Neural cell (in vitro differentiated cells): ENCODE data around the gene YIF1B.

Experiments
- CTCF ChIP-seq: fragments of 450-650 bp; IDR thresholded peaks from 2 replicates; pipeline ENCODE4 v1.5.1; 2014; ENCODE audit warnings: antibody characterized with exemption, mild to moderate bottlenecking, moderate library complexity; ENCODE audit not compliant: poor library complexity, severe bottlenecking
- EZH2 ChIP-seq: fragments of 200-600, 300-800 bp; shearing (Covaris generic), sonication (generic); IDR thresholded peaks from 2 replicates; pipeline ENCODE4 v1.6.1; 2014; ENCODE audit warnings: antibody characterized with exemption, low read length, borderline replicate concordance, mild to moderate bottlenecking; ENCODE audit not compliant: insufficient read depth, poor library complexity, severe bottlenecking
- MXI1 ChIP-seq: fragments of 450-650 bp; conservative IDR thresholded peaks from 2 replicates; pipeline ENCODE4 v1.6.1; 2014; ENCODE audit warnings: antibody characterized with exemption, mild to moderate bottlenecking; ENCODE audit not compliant: poor library complexity, severe bottlenecking
- POLR2AphosphoS5 ChIP-seq: IDR thresholded peaks from 2 replicates; pipeline ENCODE4 v1.6.1; 2012
- REST ChIP-seq: IDR thresholded peaks from 2 replicates; pipeline ENCODE4 v1.6.1; 2012; ENCODE audit warnings: borderline replicate concordance
- TAF1 ChIP-seq: IDR thresholded peaks from 2 replicates; pipeline ENCODE4 v1.6.1; 2012; ENCODE audit warnings: low read depth

- TF ChIP-seq CTCF (no peak), MXI1 (no peak), REST (no peak), POLR2AphosphoS5 (no peak), EZH2 (no peak), TAF1 (no peak)
Observed at GRCh38 chr19:38304866-38305429, 10.8 kb downstream of the YIF1B start.
